MV-4-11 (cell line): ENCODE measurements around the gene PEPD.
"Not testable (repeated sequence)": the region's sequence is repeated elsewhere in the genome, so short reads cannot be mapped to it uniquely, and the experiment has no call there.

Experiments
- DNase-seq: peaks from one replicate; lab custom pipeline; 2025; lab: John Stamatoyannopoulos, UW

PEPD gene

GRCh38 chr19:33521480-33522370, at the start of gene PEPD:
Gene PEPD, minus strand, starts transcription at chr19:33521791. Its CDS starts 31 bp downstream, at chr19:33521760.
- DNase-seq, result peak; percentile 90

GRCh38 chr19:33569821-33570220, 48.2 kb upstream of the PEPD start:
- no peak for DNase-seq

- DNase-seq, result no peak
Observed at GRCh38 chr19:33568706-33569105, 47.1 kb upstream of the PEPD start.

GRCh38 chr19:33564836-33565338, 43.3 kb upstream of the PEPD start:
- DNase-seq, result no peak

- no peak for DNase-seq
Observed at GRCh38 chr19:33562636-33563035, 41.0 kb upstream of the PEPD start.

GRCh38 chr19:33561666-33562065, 40.1 kb upstream of the PEPD start:
- not testable (repeated sequence) for DNase-seq

GRCh38 chr19:33561261-33561660, 39.7 kb upstream of the PEPD start:
- DNase-seq, result no peak

GRCh38 chr19:33559996-33560395, 38.4 kb upstream of the PEPD start:
- DNase-seq, result no peak

- DNase-seq, result no peak
Observed at GRCh38 chr19:33558856-33559255, 37.3 kb upstream of the PEPD start.

- DNase-seq, result no peak
Observed at GRCh38 chr19:33558151-33558550, 36.6 kb upstream of the PEPD start.

GRCh38 chr19:33557720-33558119, 36.1 kb upstream of the PEPD start:
- no peak for DNase-seq

GRCh38 chr19:33557196-33557595, 35.6 kb upstream of the PEPD start:
- DNase-seq, result no peak

- DNase-seq, result no peak
Observed at GRCh38 chr19:33556261-33556660, 34.7 kb upstream of the PEPD start.

GRCh38 chr19:33555726-33556125, 34.1 kb upstream of the PEPD start:
- peak; percentile 43 for DNase-seq

GRCh38 chr19:33554821-33555220, 33.2 kb upstream of the PEPD start:
- DNase-seq, result no peak

- no peak for DNase-seq
Observed at GRCh38 chr19:33554391-33554790, 32.8 kb upstream of the PEPD start.

- DNase-seq, result no peak
Observed at GRCh38 chr19:33553530-33554310, 32.1 kb upstream of the PEPD start.

GRCh38 chr19:33552928-33553279, 31.3 kb upstream of the PEPD start:
- DNase-seq, result no peak

- DNase-seq, result no peak
Observed at GRCh38 chr19:33552191-33552927, 30.8 kb upstream of the PEPD start.

- no peak for DNase-seq
Observed at GRCh38 chr19:33551676-33552075, 30.1 kb upstream of the PEPD start.

- no peak for DNase-seq
Observed at GRCh38 chr19:33550768-33551167, 29.2 kb upstream of the PEPD start.

GRCh38 chr19:33547676-33548075, 26.1 kb upstream of the PEPD start:
- no peak for DNase-seq
